ENCODE measurements around the gene S100B.
"Not testable (repeated sequence)": the region's sequence is repeated elsewhere in the genome, so short reads cannot be mapped to it uniquely, and the experiment has no call there.

S100B gene

DNA sequence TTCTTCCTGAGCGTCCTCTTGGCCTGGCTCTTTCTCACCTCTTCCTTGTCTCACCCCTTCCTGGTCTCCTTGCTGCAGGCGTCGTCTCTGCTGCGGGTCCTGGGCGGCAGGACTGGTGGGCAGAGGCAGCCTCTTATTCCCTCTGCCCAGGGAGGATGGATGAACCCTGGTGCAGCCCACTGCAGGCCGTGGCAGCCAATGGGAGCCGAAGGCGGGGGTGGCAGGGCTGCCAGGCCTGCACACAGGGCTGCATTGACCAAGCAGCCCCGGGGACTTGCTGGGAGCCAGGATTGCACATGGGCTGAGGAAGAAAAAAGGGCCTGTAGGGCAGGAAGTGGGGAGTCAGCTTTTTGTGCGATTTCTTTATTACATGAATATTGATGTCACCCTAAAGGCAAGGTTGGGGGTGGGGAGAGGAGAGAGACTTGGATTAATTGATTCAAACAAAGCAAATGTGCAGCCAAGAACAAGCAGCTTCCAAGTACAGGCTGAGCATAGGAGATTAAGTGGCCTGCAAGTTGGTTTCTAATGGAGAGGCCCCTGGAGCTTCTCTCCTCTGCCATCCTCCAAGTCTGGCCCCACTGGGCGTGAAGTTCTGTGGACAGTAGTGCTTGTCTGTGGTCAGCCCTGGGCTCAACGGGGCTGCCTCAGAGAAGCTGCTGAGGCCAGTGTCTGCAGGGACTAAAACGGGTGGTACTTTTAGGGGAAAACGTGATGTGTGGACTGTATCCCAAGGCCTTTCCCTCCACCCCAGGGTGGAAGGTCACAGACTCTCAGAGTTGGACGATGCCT lies at the start of gene S100B:
TSS of gene S100B (minus strand) at position 108 of the 792 bp plus-strand sequence. CDS start 2,667 bp downstream, outside the sequence.
- FAIRE-seq (no peak), DNase-seq (ENCODE audit: insufficient read length, low spot score) (no peak)

DNA sequence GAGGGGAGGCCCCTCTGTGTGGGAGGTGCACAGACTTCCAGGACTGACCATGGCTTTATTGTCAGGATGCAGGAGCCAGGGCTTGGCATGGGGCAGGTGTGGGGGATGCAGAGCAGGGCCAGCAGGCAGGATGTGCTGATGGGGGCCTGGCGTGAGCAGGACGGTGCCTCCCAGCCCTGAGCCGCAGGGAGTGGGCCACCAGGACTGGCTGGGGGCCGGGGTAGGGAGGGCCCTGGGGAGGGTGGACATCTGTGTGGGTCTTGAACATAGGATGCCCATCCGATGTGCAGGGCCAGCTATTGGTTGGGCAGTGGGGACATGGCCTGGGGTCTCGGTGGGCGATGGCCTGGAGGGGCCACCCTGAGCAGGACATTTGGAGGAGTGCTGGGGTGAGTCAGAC lies 46.2 kb upstream of the S100B start:
- no peak for FAIRE-seq
- DNase-seq (ENCODE audit: insufficient read length, low spot score) = no peak

DNA sequence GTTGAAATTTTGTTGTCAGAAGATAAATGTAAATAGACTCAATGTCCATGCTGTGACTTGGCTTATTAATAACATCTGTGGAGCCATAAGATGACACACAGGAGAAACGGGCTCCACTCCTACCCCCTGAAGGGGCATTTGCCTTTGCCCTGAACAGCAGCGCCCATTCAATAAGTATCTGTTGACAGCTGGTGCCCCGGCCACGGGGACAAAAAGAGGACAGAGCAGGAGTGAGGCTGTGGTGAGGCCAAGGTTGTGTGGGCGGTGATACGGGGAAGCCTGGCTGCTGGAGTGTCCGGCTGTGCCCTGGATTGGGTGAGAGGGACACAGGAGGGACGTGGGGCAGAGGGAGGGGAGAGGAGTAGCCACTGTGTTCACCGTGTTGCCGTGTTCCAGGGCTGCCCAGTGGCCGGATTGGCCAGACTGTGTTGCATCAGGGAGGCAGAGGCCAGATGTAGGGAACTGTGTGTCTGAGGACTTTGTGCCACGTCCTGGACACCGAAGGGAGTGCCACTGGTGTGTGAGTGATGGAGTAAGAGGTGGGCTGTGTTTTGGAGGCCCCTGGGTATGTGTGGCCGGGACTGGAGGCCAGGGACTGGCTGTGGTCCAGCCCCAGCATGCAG lies 45.7 kb upstream of the S100B start:
- no peak for FAIRE-seq
- no peak for DNase-seq (ENCODE audit: insufficient read length, low spot score)

GRCh38 chr21:46649356-46649755 lies 44.5 kb upstream of the S100B start:
- FAIRE-seq = no peak
- no peak for DNase-seq (ENCODE audit: insufficient read length, low spot score)

DNA sequence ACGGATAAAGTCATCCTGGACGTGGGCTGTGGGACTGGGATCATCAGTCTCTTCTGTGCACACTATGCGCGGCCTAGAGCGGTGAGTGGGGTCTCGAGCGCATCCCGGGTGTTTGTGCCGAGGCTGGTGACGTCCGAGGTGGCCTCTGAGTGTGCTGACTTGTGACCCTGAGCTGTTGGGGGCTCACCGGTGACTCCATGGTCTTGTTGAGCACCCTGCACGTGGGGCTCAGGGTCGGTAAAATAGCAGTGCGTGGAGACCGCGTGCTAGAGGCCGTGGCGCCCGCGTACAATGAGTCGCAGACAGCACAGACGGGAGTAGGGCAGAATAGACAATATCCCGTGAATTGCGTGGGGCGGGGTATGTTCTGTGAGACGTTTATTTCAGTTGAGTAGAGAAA lies 43.7 kb upstream of the S100B start:
- no peak for FAIRE-seq
- no peak for DNase-seq (ENCODE audit: insufficient read length, low spot score)

DNA sequence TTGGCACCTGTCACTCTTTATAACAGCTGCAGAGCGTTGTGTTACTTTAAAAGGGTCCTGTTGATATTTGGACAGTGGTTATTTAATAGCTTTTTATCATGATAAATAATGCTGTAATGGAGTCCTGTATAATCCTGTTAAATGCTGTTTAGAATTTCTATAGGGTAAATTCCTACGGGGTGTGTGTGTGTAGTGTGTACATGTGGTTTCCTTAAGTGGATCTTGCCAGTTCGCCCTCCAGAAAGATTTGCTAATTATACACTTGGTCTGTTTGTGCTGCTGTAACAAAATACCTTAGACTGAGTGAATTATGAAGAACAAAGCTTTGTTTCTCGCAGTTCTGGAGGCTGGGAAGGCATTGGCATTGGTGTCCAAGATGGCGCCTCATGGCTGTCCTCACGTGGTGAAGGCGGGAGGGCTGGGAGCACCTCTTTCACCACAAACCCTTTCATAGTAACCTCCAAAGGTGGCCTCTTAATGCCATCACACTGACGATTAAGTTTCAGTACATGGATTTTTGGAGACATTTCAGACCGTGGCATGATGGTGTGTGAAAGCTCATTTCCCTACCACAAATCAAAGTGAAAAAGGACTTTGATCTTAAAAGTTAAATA lies 41.8 kb upstream of the S100B start:
- DNase-seq (ENCODE audit: insufficient read length, low spot score) = no peak
- no peak for FAIRE-seq

- FAIRE-seq = no peak
- DNase-seq (ENCODE audit: insufficient read length, low spot score) = no peak
These were observed 41.0 kb upstream of the S100B start for GRCh38 chr21:46645840-46646239.

DNA sequence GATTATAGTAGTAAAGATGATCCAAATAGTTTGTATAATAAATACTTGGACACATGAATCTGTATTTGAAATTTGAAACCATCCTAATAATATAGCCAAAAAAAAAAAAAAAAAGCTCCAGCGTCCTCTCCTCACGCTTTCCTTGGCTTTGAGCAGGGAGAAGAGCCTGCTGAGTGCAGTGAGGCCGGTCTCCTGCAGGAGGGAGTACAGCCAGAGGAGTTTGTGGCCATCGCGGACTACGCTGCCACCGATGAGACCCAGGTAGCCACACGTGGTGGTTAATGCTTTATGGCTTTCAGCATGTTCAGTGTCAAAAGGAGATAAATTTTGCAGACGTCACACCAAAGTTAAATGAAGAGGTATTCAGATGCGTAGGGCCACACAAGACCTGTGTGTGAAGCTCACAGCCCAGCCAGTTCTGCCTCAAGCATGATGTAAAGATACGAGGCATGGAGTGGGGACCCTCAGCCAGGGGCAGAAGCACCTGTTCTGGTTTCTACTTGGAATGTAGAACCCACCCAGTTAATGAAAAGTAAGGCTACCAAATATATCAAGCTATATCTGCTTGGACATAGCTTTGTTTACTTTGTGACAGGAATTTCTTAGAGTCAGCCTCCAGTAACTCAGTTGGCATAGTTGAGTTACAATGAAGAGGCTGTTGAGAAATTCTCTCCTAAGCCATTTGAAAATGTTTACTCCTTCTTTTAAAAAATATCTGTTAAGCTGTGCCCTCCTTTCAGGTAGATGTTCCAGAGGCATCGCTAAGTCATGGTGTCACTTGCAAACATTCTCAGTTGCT lies 38.7 kb upstream of the S100B start:
- FAIRE-seq (no peak), DNase-seq (ENCODE audit: insufficient read length, low spot score) (no peak)

- DNase-seq (ENCODE audit: insufficient read length, low spot score) (no peak), FAIRE-seq (no peak)
These were observed 36.8 kb upstream of the S100B start for GRCh38 chr21:46641656-46642055.

DNA sequence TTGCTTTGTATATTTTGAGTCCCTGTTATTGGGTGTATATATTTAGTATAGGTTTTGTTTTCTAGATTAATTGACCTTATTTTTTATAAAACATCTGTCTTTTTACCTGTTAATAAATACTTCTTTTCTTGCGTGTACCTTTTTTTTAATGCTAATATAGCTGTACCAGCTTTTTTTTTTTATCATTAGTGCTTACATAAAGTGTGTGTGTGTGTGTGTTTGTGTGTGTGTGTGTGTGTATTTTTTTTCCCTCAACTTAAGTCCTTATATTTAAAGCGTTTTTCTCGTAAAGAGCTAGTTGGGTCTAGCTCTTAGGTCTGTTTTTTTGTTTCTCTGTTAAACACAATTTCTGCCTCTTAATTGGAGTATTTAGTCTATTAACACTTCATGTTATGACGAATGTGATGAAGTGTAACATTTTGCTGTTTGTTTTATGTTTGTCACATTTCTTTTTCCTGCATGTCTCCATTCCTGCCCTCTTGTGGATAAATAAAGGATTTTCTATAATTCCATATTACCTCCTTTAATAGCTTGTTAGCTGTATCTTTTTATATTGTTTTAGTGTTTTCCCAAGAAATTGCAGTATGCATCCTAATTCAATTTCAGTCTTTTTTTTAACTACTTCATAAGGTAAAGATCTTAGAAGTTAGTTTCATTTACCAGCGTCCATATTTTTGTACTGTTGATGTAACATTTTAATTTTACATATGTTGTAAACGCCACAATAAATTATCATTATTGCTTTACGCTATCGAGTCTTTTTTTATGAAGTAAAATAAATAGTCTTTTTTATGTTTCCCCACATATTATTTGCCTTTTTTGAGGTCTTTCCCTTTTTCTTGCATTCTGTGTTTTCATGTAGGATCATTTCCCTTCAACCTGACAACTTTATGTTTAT lies 34.9 kb upstream of the S100B start:
- DNase-seq (ENCODE audit: insufficient read length, low spot score) (no peak), FAIRE-seq (no peak)

- FAIRE-seq = no peak
These were observed 33.3 kb upstream of the S100B start for GRCh38 chr21:46637952-46638746.

DNA sequence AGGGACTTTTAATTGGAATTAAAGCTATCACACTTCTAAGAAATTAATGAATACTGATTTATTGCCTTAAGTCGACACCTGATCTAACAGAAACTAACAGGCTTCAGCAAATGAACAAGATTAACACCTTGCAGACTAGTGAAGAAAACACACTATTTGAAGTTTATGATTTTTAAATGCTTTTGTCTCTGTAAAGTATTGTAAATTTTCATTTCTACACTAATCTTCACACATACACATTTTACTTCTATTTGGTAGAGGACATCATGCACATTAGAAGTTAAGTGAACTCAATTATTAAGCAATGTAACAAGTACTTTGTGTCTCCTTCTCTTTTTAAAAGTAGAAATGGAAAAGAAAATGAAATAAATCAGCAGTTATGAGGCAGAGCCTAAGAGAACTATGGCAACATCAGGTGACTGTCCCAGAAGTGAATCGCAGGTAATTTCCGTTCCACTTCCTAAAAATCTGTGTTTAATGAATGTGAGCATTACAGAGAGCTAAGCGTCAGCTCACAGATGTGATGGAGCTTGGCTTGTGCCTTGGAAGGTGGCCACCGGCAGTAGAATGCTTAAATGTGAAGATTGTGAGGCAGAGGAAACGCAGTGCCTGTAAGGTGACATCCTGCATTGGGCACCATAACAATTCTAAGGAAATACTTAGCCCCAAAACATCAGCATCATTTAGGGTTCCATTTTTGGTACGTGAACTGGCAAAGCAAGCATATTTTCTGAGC lies 31.8 kb upstream of the S100B start:
- DNase-seq (ENCODE audit: insufficient read length, low spot score) (no peak), FAIRE-seq (no peak)

More at GRCh38 chr21:46637952-46638746, 33.3 kb upstream of the S100B start:
- no peak for DNase-seq (ENCODE audit: insufficient read length, low spot score)

GRCh38 chr21:46636181-46636512 lies 31.3 kb upstream of the S100B start:
- no peak for FAIRE-seq
- DNase-seq (ENCODE audit: insufficient read length, low spot score) = no peak

DNA sequence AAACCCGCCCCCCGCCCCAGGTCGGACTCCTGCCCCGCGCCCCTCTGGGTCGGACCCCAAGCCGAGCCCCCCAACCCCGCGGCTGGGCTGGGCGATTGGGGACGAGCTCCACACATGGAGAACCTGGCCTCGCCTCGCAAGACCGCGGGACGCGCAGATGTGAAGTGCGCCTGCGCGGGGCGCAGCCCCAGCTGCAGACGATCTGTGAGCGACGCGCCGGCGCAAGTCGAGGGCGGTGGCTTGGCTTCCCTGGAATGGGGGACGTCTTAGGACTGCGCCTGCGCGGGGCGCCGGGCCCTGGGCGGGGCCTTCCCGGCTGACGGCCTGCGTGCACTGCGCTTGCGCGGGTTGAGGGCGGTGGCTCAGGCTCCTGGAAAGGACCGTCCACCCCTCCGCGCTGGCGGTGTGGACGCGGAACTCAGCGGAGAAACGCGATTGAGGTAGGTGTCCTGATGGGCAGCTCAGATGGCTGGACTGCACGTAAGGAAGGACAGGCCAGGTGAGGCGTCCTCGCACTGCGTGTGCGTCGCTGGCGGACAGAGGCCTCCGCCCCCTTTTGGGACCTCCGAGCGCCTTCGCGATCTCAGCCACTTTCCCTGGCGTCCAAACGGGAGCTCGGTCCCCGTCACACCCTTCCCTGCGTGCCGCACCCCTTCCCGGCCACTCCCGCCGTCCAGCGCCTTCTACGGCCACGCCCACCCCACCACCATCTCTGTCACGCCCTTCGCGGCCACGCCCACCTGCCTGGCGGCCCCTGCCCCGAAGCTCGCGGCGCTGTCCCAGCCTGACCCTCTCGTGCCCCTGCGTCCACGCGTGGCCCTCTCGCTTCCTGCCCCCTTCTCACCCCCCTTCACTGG lies 30.7 kb upstream of the S100B start, which contains the start of gene PRMT2:
TSS of gene PRMT2 (plus strand) at position 351 of the 857 bp plus-strand sequence. CDS start 1,278 bp downstream, outside the sequence.
- DNase-seq (ENCODE audit: insufficient read length, low spot score) (peak; percentile 99), FAIRE-seq (peak; percentile 89)

DNA sequence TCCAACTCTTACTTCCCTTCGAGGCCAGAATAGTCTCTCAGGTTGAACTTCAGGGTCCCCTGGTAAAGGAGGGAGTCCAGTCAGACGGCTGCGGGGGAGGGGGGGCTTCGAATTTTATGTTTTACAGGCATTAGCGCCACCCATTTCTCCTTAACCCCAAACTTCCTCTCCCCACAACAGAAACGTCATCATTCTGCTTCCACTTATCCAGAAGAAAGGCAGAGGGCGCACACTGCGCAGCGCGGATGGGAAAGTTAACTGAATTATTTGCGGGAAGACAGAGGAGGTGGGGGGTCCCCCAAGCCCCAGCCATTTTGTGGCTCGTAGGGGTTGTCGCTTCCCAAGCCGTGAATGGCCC lies 30.1 kb upstream of the S100B start:
- FAIRE-seq (peak; percentile 31), DNase-seq (ENCODE audit: insufficient read length, low spot score) (no peak)

GRCh38 chr21:46634427-46634826 lies 29.5 kb upstream of the S100B start:
- FAIRE-seq (no peak), DNase-seq (ENCODE audit: insufficient read length, low spot score) (no peak)

DNA sequence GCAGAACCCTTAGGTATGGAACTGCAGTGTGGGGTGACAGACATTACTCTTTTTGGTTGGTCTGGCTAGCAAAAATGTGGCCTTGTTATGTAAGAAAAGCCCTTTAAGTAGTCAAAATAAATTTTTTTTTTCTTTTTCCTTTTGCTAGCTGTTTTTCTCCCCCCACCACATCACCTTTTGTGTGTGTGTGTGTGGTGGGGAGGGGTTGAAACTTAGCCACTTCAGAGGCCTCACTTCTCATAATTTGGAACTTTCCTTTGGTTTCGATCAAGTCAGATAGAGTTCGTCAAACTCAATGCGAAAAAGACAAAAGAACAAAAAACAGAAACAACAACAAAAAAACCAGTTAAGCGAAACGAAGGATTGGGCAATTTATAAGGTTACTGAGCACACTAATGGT lies 28.7 kb upstream of the S100B start:
- DNase-seq (ENCODE audit: insufficient read length, low spot score) = no peak
- no peak for FAIRE-seq

DNA sequence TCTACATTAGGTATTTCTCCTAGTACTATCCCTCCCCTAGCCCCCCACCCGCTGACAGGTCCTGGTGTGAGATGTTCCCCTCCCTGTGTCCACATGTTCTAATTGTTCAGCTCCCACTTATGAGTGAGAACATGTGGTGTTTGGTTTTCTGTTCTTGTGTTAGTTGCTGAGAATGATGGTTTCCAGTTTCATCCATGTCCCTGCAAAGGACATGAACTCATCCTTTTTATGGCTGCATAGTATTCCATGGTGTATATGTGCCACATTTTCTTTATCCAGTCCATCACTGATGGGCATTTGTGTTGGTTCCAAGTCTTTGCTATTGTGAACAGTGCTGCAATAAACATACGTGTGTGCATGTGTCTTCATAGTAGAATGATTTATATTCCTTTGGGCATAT lies 26.0 kb upstream of the S100B start:
- not testable (repeated sequence) for FAIRE-seq; DNase-seq (ENCODE audit: insufficient read length, low spot score)
